Natural killer cell (primary cell): ENCODE measurements around the gene AHR. TPM values are rescaled to one million over a fixed set of nuclear protein-coding genes. Genes with fewer than 3 reads are reported as not detected.

ENCODE experiments used
- ATAC-seq, 3 donors: fragments of 150-1000 bp in 2 of 3; fragments of 200-7000 bp in 1 of 3; cut with Tn5 transposase; 1 replicate in 1 of 3; 2 replicates in 2 of 3; pipeline ENCODE4 v1.10.0; 2021; ENCODE audit warnings: mild to moderate bottlenecking in 2 of 3, moderate library complexity in 2 of 3
- DNase-seq, 2 donors: peaks; one replicate each; pipeline versions ENCODE4 v3.0.0 to v3.0.0-alpha.2; 2013 to 2021; ENCODE audit warnings: mixed read lengths in 1 of 2
- H3K27ac ChIP-seq: one replicate; pipeline ENCODE4 v1.5.1; 2013; ENCODE audit warnings: mild to moderate bottlenecking, low read length
- H3K27me3 ChIP-seq: one replicate; pipeline ENCODE4 v1.6.1; 2013; ENCODE audit warnings: low read length; ENCODE audit not compliant: control insufficient read depth, insufficient read depth
- H3K36me3 ChIP-seq: one replicate; pipeline ENCODE4 v1.6.1; 2013; ENCODE audit warnings: low read length; ENCODE audit not compliant: control insufficient read depth, insufficient read depth
- H3K4me1 ChIP-seq: one replicate; pipeline ENCODE4 v1.6.1; 2013; ENCODE audit warnings: low read length; ENCODE audit not compliant: control insufficient read depth, insufficient read depth
- H3K4me3 ChIP-seq: one replicate; pipeline ENCODE4 v1.5.1; 2013; ENCODE audit warnings: low read length
- H3K9me3 ChIP-seq: one replicate; pipeline ENCODE4 v1.6.1; 2013; ENCODE audit warnings: low read length; ENCODE audit not compliant: control insufficient read depth, insufficient read depth
- H3K27ac Mint-ChIP-seq, 2 donors: one replicate each; pipeline ENCODE4 v1.8.0; 2022; ENCODE audit warnings: mild to moderate bottlenecking in 2 of 2, mixed read lengths in 2 of 2, moderate library complexity in 1 of 2
- H3K27me3 Mint-ChIP-seq, 2 donors: one replicate each; pipeline ENCODE4 v1.8.0; 2022; ENCODE audit warnings: low read depth in 2 of 2, mixed read lengths in 2 of 2
- H3K36me3 Mint-ChIP-seq: one replicate; pipeline ENCODE4 v1.8.0; 2022; ENCODE audit warnings: mixed read lengths
- H3K4me1 Mint-ChIP-seq, 2 donors: one replicate each; pipeline ENCODE4 v1.8.0; 2022; ENCODE audit warnings: mixed read lengths in 2 of 2
- H3K4me3 Mint-ChIP-seq: one replicate; pipeline ENCODE4 v1.8.0; 2022; ENCODE audit warnings: mild to moderate bottlenecking, moderate library complexity, mixed read lengths
- H3K9me3 Mint-ChIP-seq, 2 donors: one replicate each; pipeline ENCODE4 v1.8.0; 2022; ENCODE audit warnings: mixed read lengths in 2 of 2
- CTCF ChIP-seq: fragments of 200-600 bp; IDR thresholded peaks from one replicate; pipeline ENCODE4 v1.8.0; 2022; ENCODE audit warnings: antibody characterized with exemption
- WGBS: methylation state at CpG from one replicate; pipeline ENCODE4 v1.1.7; 2013; ENCODE audit warnings: missing lambda C conversion rate; ENCODE audit not compliant: insufficient coverage; 5-methylcytosine and 5-hydroxymethylcytosine counted together
- intact Hi-C: fragments of 100-400 bp; cut with micrococcal nuclease; formaldehyde crosslinking; loops from one replicate; pipeline ENCODE4 v1.14.2; 2022
- total RNA-seq, 4 donors: library from RNA; stranded (reverse); fragments of 120-200 nt in 1 of 4; gene quantifications; one replicate each; pipeline versions ENCODE4 v1.2.3 to v1.2.4, GENCODE V29; 2013 to 2022

AHR gene
- total RNA-seq, 3 donors from 2014 or later (not counting 1 experiment from before 2014, with no cell fraction given) = 20.7 to 54.7 (median 44.9) TPM

- ATAC-seq (no peak), DNase-seq (no peak)
- H3K36me3 ChIP-seq = peaks cover 5% of the 10 kb centered on the region
- no peak overlapping the region for H3K4me3 Mint-ChIP-seq
- H3K27me3 Mint-ChIP-seq = no peaks in the 10 kb centered on the region
- H3K4me1 Mint-ChIP-seq = no peaks in the 10 kb centered on the region
- no peak overlapping the region for H3K27ac ChIP-seq
- no peaks in the 10 kb centered on the region for H3K36me3 Mint-ChIP-seq
- no peak overlapping the region for H3K27ac Mint-ChIP-seq
- no peaks in the 10 kb centered on the region for H3K9me3 ChIP-seq
- no peaks in the 10 kb centered on the region for H3K27me3 ChIP-seq
- intact Hi-C loops = no loop called here
- WGBS = 100% methylated on average over 1 of the region's 3 CpGs
- no peak for TF ChIP-seq CTCF
- no peaks in the 10 kb centered on the region for H3K4me1 ChIP-seq
- H3K4me3 ChIP-seq = no peak overlapping the region
- H3K9me3 Mint-ChIP-seq = no peaks in the 10 kb centered on the region
Measured at GRCh38 chr7:17318146-17318545, 19.7 kb downstream of the AHR start.

GRCh38 chr7:17319164-17320101, 21.0 kb downstream of the AHR start:
- H3K4me1 ChIP-seq = no peaks in the 10 kb centered on the region
- H3K27ac ChIP-seq = no peak overlapping the region
- Mint-ChIP-seq H3K27ac (no peak overlapping the region), H3K36me3 (no peaks in the 10 kb centered on the region), H3K4me3 (no peak overlapping the region), H3K4me1 (no peaks in the 10 kb centered on the region), H3K27me3 (no peaks in the 10 kb centered on the region), H3K9me3 (no peaks in the 10 kb centered on the region)
- 90% methylated on average over 3 of the region's 4 CpGs for WGBS
- no peaks in the 10 kb centered on the region for H3K9me3 ChIP-seq
- ATAC-seq (no peak), DNase-seq (no peak)
- no peaks in the 10 kb centered on the region for H3K27me3 ChIP-seq
- intact Hi-C loops = no loop called here
- TF ChIP-seq CTCF = no peak
- H3K36me3 ChIP-seq = peaks cover 9% of the 10 kb centered on the region
- no peak overlapping the region for H3K4me3 ChIP-seq

GRCh38 chr7:17320102-17320497, 21.6 kb downstream of the AHR start:
- Mint-ChIP-seq H3K4me1 (no peaks in the 10 kb centered on the region), H3K27me3 (no peaks in the 10 kb centered on the region), H3K4me3 (no peak overlapping the region), H3K27ac (no peak overlapping the region), H3K9me3 (no peaks in the 10 kb centered on the region), H3K36me3 (no peaks in the 10 kb centered on the region)
- H3K9me3 ChIP-seq = no peaks in the 10 kb centered on the region
- ATAC-seq (no peak), DNase-seq (no peak)
- TF ChIP-seq CTCF = no peak
- intact Hi-C loops = no loop called here
- H3K27ac ChIP-seq = no peak overlapping the region
- no peak overlapping the region for H3K4me3 ChIP-seq
- no peaks in the 10 kb centered on the region for H3K27me3 ChIP-seq
- H3K4me1 ChIP-seq = no peaks in the 10 kb centered on the region
- H3K36me3 ChIP-seq = peaks cover 9% of the 10 kb centered on the region

- H3K4me1 ChIP-seq = no peaks in the 10 kb centered on the region
- H3K27me3 Mint-ChIP-seq = no peaks in the 10 kb centered on the region
- no peak overlapping the region for H3K27ac ChIP-seq
- no peak overlapping the region for H3K4me3 ChIP-seq
- H3K4me1 Mint-ChIP-seq = no peaks in the 10 kb centered on the region
- DNase-seq (no peak), ATAC-seq (no peak)
- H3K9me3 Mint-ChIP-seq = no peaks in the 10 kb centered on the region
- intact Hi-C loops = no loop called here
- no peaks in the 10 kb centered on the region for H3K27me3 ChIP-seq
- no peaks in the 10 kb centered on the region for H3K9me3 ChIP-seq
- no peak for TF ChIP-seq CTCF
- H3K36me3 Mint-ChIP-seq = no peaks in the 10 kb centered on the region
- H3K4me3 Mint-ChIP-seq = no peak overlapping the region
- H3K27ac Mint-ChIP-seq = no peak overlapping the region
- WGBS = 88% methylated on average over 2 of the region's 2 CpGs
- H3K36me3 ChIP-seq = peaks cover 9% of the 10 kb centered on the region
Measured at GRCh38 chr7:17320657-17321056, 22.2 kb downstream of the AHR start.
